Left forelimb (tissue), 1 donor: ENCODE measurements around the gene WBP1.
"Not testable (repeated sequence)": the region's sequence is repeated elsewhere in the genome, so short reads cannot be mapped to it uniquely, and the experiment has no call there.

Source experiments
- DNase-seq: peaks from one replicate; pipeline ENCODE4 v3.0.0-alpha.2; 2018; ENCODE audit warnings: low spot score

Gene WBP1

GRCh38 chr2:74427551-74427950, 30.7 kb upstream of the WBP1 start:
- DNase-seq, result no peak

GRCh38 chr2:74428675-74429074, 29.6 kb upstream of the WBP1 start:
- no peak for DNase-seq

- DNase-seq, result no peak
These were observed 28.5 kb upstream of the WBP1 start for GRCh38 chr2:74429487-74430451.

GRCh38 chr2:74430502-74430901, 27.7 kb upstream of the WBP1 start:
- no peak for DNase-seq

- DNase-seq, result no peak
These were observed 22.0 kb upstream of the WBP1 start for GRCh38 chr2:74436111-74436805.

GRCh38 chr2:74436848-74437695, 21.2 kb upstream of the WBP1 start:
- no peak for DNase-seq

- no peak for DNase-seq
These were observed 20.0 kb upstream of the WBP1 start for GRCh38 chr2:74438248-74438647.

- DNase-seq, result no peak
These were observed 18.9 kb upstream of the WBP1 start for GRCh38 chr2:74439373-74439772.

GRCh38 chr2:74439803-74440377, 18.3 kb upstream of the WBP1 start:
- DNase-seq, result peak; percentile 87

GRCh38 chr2:74440378-74441169, 17.7 kb upstream of the WBP1 start:
- peak; percentile 98 for DNase-seq

GRCh38 chr2:74441170-74441689, 17.0 kb upstream of the WBP1 start:
- peak; percentile 76 for DNase-seq

- DNase-seq, result no peak
These were observed 16.4 kb upstream of the WBP1 start, which contains the start of gene RTKN for GRCh38 chr2:74441690-74442482. Gene RTKN, minus strand, starts transcription at chr2:74441937. Its CDS starts 121 bp downstream, at chr2:74441816.

- DNase-seq, result not testable (repeated sequence)
These were observed 15.5 kb upstream of the WBP1 start for GRCh38 chr2:74442483-74443297.

GRCh38 chr2:74444498-74445318, 13.5 kb upstream of the WBP1 start:
- DNase-seq, result no peak

GRCh38 chr2:74447230-74447999, 10.8 kb upstream of the WBP1 start:
- no peak for DNase-seq

GRCh38 chr2:74448771-74449170, 9.5 kb upstream of the WBP1 start:
- DNase-seq, result no peak

GRCh38 chr2:74450570-74451190, 7.6 kb upstream of the WBP1 start:
- no peak for DNase-seq
